ENCODE data around the gene GCNT2. TPM values are rescaled to one million over a fixed set of nuclear protein-coding genes. Genes with fewer than 3 reads are reported as not detected.
A peak's percentile ranks its signal among the peaks of the same experiment; 100 is the strongest.
"Not testable (repeated sequence)": the region's sequence is repeated elsewhere in the genome, so short reads cannot be mapped to it uniquely, and the experiment has no call there.

The GCNT2 gene
- total RNA-seq, 1 donor from 2014 or later = 16.7 TPM

- no peak overlapping the region for H3K27ac ChIP-seq
- H3K36me3 ChIP-seq = no peaks in the 10 kb centered on the region
- no peak for TF ChIP-seq CTCF (IDR thresholded peaks at IDR 0.05)
- H3K9me3 ChIP-seq = no peaks in the 10 kb centered on the region
- H3K4me1 ChIP-seq = peaks cover 0 to 3% of the 10 kb centered on the region in 2 donors
- intact Hi-C loops (cut with DNase I) = no loop called here
- DNase-seq (ENCODE audit: low spot score in 2 of 2) = no peak
- no peaks in the 10 kb centered on the region for H3K27me3 ChIP-seq
- no peak overlapping the region for H3K4me3 ChIP-seq
Measured at GRCh38 chr6:10643201-10643651, 122.1 kb downstream of the GCNT2 start.

- H3K27ac ChIP-seq = peak overlapping the region; percentile 81 to 84
- no peak overlapping the region for H3K4me3 ChIP-seq
- peaks cover 0 to 3% of the 10 kb centered on the region in 2 donors for H3K4me1 ChIP-seq
- H3K27me3 ChIP-seq = no peaks in the 10 kb centered on the region
- no peak for TF ChIP-seq CTCF (IDR thresholded peaks at IDR 0.05)
- H3K9me3 ChIP-seq = no peaks in the 10 kb centered on the region
- H3K36me3 ChIP-seq = no peaks in the 10 kb centered on the region
- DNase-seq (ENCODE audit: low spot score in 2 of 2) = no peak
- intact Hi-C loops (cut with DNase I) = loop anchor here (2.0 kb wide), 1 partner anchor 51 kb away; the partner anchor contains the start of genes C6orf52 and PAK1IP1
Measured at GRCh38 chr6:10644225-10644624, 123.1 kb downstream of the GCNT2 start.

GRCh38 chr6:10655508-10656055 lies 134.4 kb downstream of the GCNT2 start:
- H3K36me3 ChIP-seq = no peaks in the 10 kb centered on the region
- intact Hi-C loops (cut with DNase I) = no loop called here
- H3K9me3 ChIP-seq = no peaks in the 10 kb centered on the region
- H3K4me1 ChIP-seq = no peaks in the 10 kb centered on the region
- H3K27me3 ChIP-seq = no peaks in the 10 kb centered on the region
- H3K27ac ChIP-seq = no peak overlapping the region
- DNase-seq (ENCODE audit: low spot score in 2 of 2) = no peak
- no peak overlapping the region for H3K4me3 ChIP-seq
- no peak for TF ChIP-seq CTCF (IDR thresholded peaks at IDR 0.05)

- intact Hi-C loops (cut with DNase I) = no loop called here
- H3K27ac ChIP-seq = no peak overlapping the region
- peak overlapping the region in 1 of 2 donors; percentile 53 for H3K4me3 ChIP-seq
- no peaks in the 10 kb centered on the region for H3K27me3 ChIP-seq
- no peaks in the 10 kb centered on the region for H3K36me3 ChIP-seq
- TF ChIP-seq CTCF (IDR thresholded peaks at IDR 0.05) = no peak
- DNase-seq (ENCODE audit: low spot score in 2 of 2) = no peak
- H3K9me3 ChIP-seq = no peaks in the 10 kb centered on the region
- no peaks in the 10 kb centered on the region for H3K4me1 ChIP-seq
Measured at GRCh38 chr6:10658910-10659698, 138.0 kb downstream of the GCNT2 start.

- no peak for DNase-seq (ENCODE audit: low spot score in 2 of 2)
- H3K27ac ChIP-seq = no peak overlapping the region
- H3K4me1 ChIP-seq = no peaks in the 10 kb centered on the region
- H3K4me3 ChIP-seq = peak overlapping the region in 1 of 2 donors; percentile 53
- intact Hi-C loops (cut with DNase I) = no loop called here
- no peaks in the 10 kb centered on the region for H3K36me3 ChIP-seq
- H3K9me3 ChIP-seq = no peaks in the 10 kb centered on the region
- H3K27me3 ChIP-seq = no peaks in the 10 kb centered on the region
- TF ChIP-seq CTCF (IDR thresholded peaks at IDR 0.05) = no peak
Measured at GRCh38 chr6:10659699-10660348, 138.7 kb downstream of the GCNT2 start.

- H3K9me3 ChIP-seq; intact Hi-C loops (cut with DNase I); H3K27me3 ChIP-seq; H3K36me3 ChIP-seq; H3K4me1 ChIP-seq; H3K4me3 ChIP-seq; DNase-seq (ENCODE audit: low spot score in 2 of 2); H3K27ac ChIP-seq: not testable (repeated sequence)
Measured at GRCh38 chr6:10660431-10661191, 139.5 kb downstream of the GCNT2 start.
